H9 (cell line): ENCODE measurements around the gene PLCH2. TPM values are rescaled to one million over a fixed set of nuclear protein-coding genes. Genes with fewer than 3 reads are reported as not detected.

ENCODE experiments used
- DNase-seq: peaks from one replicate; pipeline ENCODE4 v3.0.0-alpha.2; 2017
- H2AFZ ChIP-seq: one replicate; pipeline ENCODE4 v1.6.1; 2013; ENCODE audit warnings: mild to moderate bottlenecking, low read length, control low read depth, moderate library complexity
- H2AK5ac ChIP-seq: 2 replicates; pipeline ENCODE4 v1.6.1; 2013; ENCODE audit warnings: low read length, control low read depth, mixed read lengths; ENCODE audit not compliant: insufficient read length
- H2BK120ac ChIP-seq: one replicate; pipeline ENCODE4 v1.6.1; 2013; ENCODE audit warnings: low read depth, mild to moderate bottlenecking, low read length, control low read depth, inconsistent platforms; ENCODE audit not compliant: poor library complexity, severe bottlenecking
- H2BK12ac ChIP-seq: 2 replicates; pipeline ENCODE4 v1.6.1; 2013; ENCODE audit warnings: low read length, control low read depth, mixed read lengths, low read depth; ENCODE audit not compliant: insufficient read length
- H2BK15ac ChIP-seq: 2 replicates; pipeline ENCODE4 v1.6.1; 2013; ENCODE audit warnings: low read depth, low read length, control low read depth
- H2BK20ac ChIP-seq: one replicate; pipeline ENCODE4 v1.6.1; 2013; ENCODE audit warnings: low read depth, mild to moderate bottlenecking, low read length, control low read depth, inconsistent platforms; ENCODE audit not compliant: poor library complexity, severe bottlenecking
- H2BK5ac ChIP-seq: 2 replicates; pipeline ENCODE4 v1.6.1; 2013; ENCODE audit warnings: low read length, control low read depth, mixed read lengths; ENCODE audit not compliant: insufficient read length
- H3K14ac ChIP-seq: 2 replicates; pipeline ENCODE4 v1.6.1; 2013; ENCODE audit warnings: low read length, control low read depth; ENCODE audit not compliant: insufficient read depth
- H3K18ac ChIP-seq: 2 replicates; pipeline ENCODE4 v1.6.1; 2013; ENCODE audit warnings: low read depth, mild to moderate bottlenecking, mixed read lengths, low read length, control low read depth; ENCODE audit not compliant: insufficient read length
- H3K23ac ChIP-seq: 2 replicates; pipeline ENCODE4 v1.6.1; 2013; ENCODE audit warnings: low read length, control low read depth, mixed read lengths, low read depth; ENCODE audit not compliant: insufficient read length
- H3K23me2 ChIP-seq: 2 replicates; pipeline ENCODE4 v1.6.1; 2013; ENCODE audit warnings: low read depth, mild to moderate bottlenecking, mixed read lengths, low read length, control low read depth; ENCODE audit not compliant: insufficient read length, poor library complexity, severe bottlenecking
- H3K27ac ChIP-seq: 2 replicates; pipeline ENCODE4 v1.5.1; 2013; ENCODE audit warnings: low read length, control low read depth, mixed read lengths, low read depth; ENCODE audit not compliant: insufficient read length
- H3K27me3 ChIP-seq: 2 replicates; pipeline ENCODE4 v1.6.1; 2013; ENCODE audit warnings: low read length, control low read depth, inconsistent platforms; ENCODE audit not compliant: insufficient read depth
- H3K4ac ChIP-seq: 2 replicates; pipeline ENCODE4 v1.6.1; 2013; ENCODE audit warnings: low read depth, mild to moderate bottlenecking, control low read depth, inconsistent platforms, low read length, moderate library complexity
- H3K4me1 ChIP-seq: 2 replicates; pipeline ENCODE4 v1.6.1; 2013; ENCODE audit warnings: low read length, control low read depth, inconsistent platforms; ENCODE audit not compliant: insufficient read depth
- H3K4me2 ChIP-seq: 2 replicates; pipeline ENCODE4 v1.6.1; 2013; ENCODE audit warnings: low read length, control low read depth, mixed read lengths; ENCODE audit not compliant: insufficient read length, insufficient read depth
- H3K56ac ChIP-seq: 2 replicates; pipeline ENCODE4 v1.6.1; 2013; ENCODE audit warnings: low read depth, mild to moderate bottlenecking, mixed read lengths, low read length, control low read depth; ENCODE audit not compliant: insufficient read length
- H3K79me1 ChIP-seq: 2 replicates; pipeline ENCODE4 v1.6.1; 2013; ENCODE audit warnings: low read depth, mild to moderate bottlenecking, moderate library complexity, low read length, control low read depth, inconsistent platforms; ENCODE audit not compliant: insufficient read depth, poor library complexity, severe bottlenecking
- H3K79me2 ChIP-seq: 2 replicates; pipeline ENCODE4 v1.6.1; 2013; ENCODE audit warnings: low read length, control low read depth, inconsistent platforms; ENCODE audit not compliant: insufficient read depth
- H3K9ac ChIP-seq: 2 replicates; pipeline ENCODE4 v1.6.1; 2013; ENCODE audit warnings: low read length, control low read depth, mixed read lengths; ENCODE audit not compliant: insufficient read length; ENCODE audit errors: extremely low read depth
- H3K9me3 ChIP-seq: one replicate; pipeline ENCODE4 v1.6.1; 2013; ENCODE audit warnings: low read depth, low read length, inconsistent platforms; ENCODE audit not compliant: control insufficient read depth
- H3T11ph ChIP-seq: one replicate; pipeline ENCODE4 v1.6.1; 2013; ENCODE audit warnings: mild to moderate bottlenecking, low read length, control low read depth, inconsistent platforms
- H4K20me1 ChIP-seq: one replicate; pipeline ENCODE4 v1.6.1; 2013; ENCODE audit not compliant: control insufficient read depth, insufficient read length, insufficient read depth
- H4K5ac ChIP-seq: 2 replicates; pipeline ENCODE4 v1.6.1; 2013; ENCODE audit warnings: low read depth, mild to moderate bottlenecking, mixed read lengths, low read length, control low read depth; ENCODE audit not compliant: insufficient read length
- H4K8ac ChIP-seq: replicated peaks from 2 replicates; pipeline ENCODE4 v1.6.1; 2013; ENCODE audit warnings: low read length, control low read depth, mixed read lengths, low read depth; ENCODE audit not compliant: insufficient read length
- H4K91ac ChIP-seq: 2 replicates; pipeline ENCODE4 v1.6.1; 2013; ENCODE audit warnings: low read depth, mild to moderate bottlenecking, moderate library complexity, mixed read lengths, low read length, control low read depth; ENCODE audit not compliant: insufficient read length
- H3K27ac Mint-ChIP-seq, 3 experiments: 2 replicates in 2 of 3; 3 replicates in 1 of 3; pipeline ENCODE4 v1.8.0; 2020 to 2021; ENCODE audit warnings: mixed read lengths in 3 of 3, mild to moderate bottlenecking in 1 of 3, moderate library complexity in 1 of 3
- H3K27me3 Mint-ChIP-seq: 2 replicates; pipeline ENCODE4 v1.8.0; 2021; ENCODE audit warnings: low read depth, mild to moderate bottlenecking, moderate library complexity, mixed read lengths
- H3K36me3 Mint-ChIP-seq, 3 experiments: 2 replicates in 2 of 3; 3 replicates in 1 of 3; pipeline ENCODE4 v1.8.0; 2020 to 2021; ENCODE audit warnings: low read depth in 3 of 3, mixed read lengths in 3 of 3; ENCODE audit not compliant: insufficient read depth in 1 of 3
- H3K4me1 Mint-ChIP-seq, 2 experiments: 2 replicates each; pipeline ENCODE4 v1.8.0; 2020; ENCODE audit warnings: mixed read lengths in 2 of 2
- H3K4me3 Mint-ChIP-seq, 2 experiments: 2 replicates in 1 of 2; 3 replicates in 1 of 2; pipeline ENCODE4 v1.8.0; 2020 to 2021; ENCODE audit warnings: mild to moderate bottlenecking in 2 of 2, mixed read lengths in 2 of 2, moderate library complexity in 1 of 2
- H3K9me3 Mint-ChIP-seq, 2 experiments: 2 replicates in 1 of 2; 3 replicates in 1 of 2; pipeline ENCODE4 v1.8.0; 2020; ENCODE audit warnings: mild to moderate bottlenecking in 2 of 2, mixed read lengths in 2 of 2, moderate library complexity in 1 of 2
- CTCF ChIP-seq: fragments of 200-600 bp; sonication (generic); conservative IDR thresholded peaks from 3 replicates; pipeline ENCODE4 v1.8.0; 2021; ENCODE audit warnings: antibody characterized with exemption, mild to moderate bottlenecking
- WGBS: extraction: QIAGEN DNeasy Blood & Tissue Kit; methylation state at CpG from one replicate; pipeline ENCODE4 v1.1.7; 2013; ENCODE audit warnings: missing lambda C conversion rate, low lambda C conversion rate, mixed read lengths; ENCODE audit not compliant: insufficient read length; ENCODE audit errors: extremely low coverage; 5-methylcytosine and 5-hydroxymethylcytosine counted together
- total RNA-seq: library from RNA; stranded (reverse); gene quantifications from 2 replicates; pipeline ENCODE4 v1.2.1, GENCODE V29; 2021

The PLCH2 gene
- total RNA-seq, 1 experiment from 2014 or later = 0.09 TPM

- Histone ChIP-seq H3K9ac (no peak overlapping the region), H2AFZ (no peak overlapping the region), H2BK5ac (no peak overlapping the region), H3K27me3 (no peaks in the 10 kb centered on the region), H4K8ac (no peak overlapping the region), H3K79me1 (no peaks in the 10 kb centered on the region), H3K14ac (no peak overlapping the region; the same call in 1 of the 2 replicates), H3K79me2 (no peaks in the 10 kb centered on the region), H3K18ac (no peak overlapping the region), H3K23me2 (no peaks in the 10 kb centered on the region), H3K56ac (no peak overlapping the region), H3K27ac (no peak overlapping the region), H3K4ac (no peak overlapping the region), H3K9me3 (no peaks in the 10 kb centered on the region), H3T11ph (no peak overlapping the region), H2BK15ac (no peak overlapping the region), H3K4me1 (no peaks in the 10 kb centered on the region), H3K23ac (no peak overlapping the region), H4K20me1 (no peaks in the 10 kb centered on the region), H4K5ac (no peak overlapping the region), H3K4me2 (no peak overlapping the region), H2AK5ac (no peak overlapping the region), H2BK120ac (no peak overlapping the region), H2BK20ac (no peak overlapping the region), H2BK12ac (no peak overlapping the region), H4K91ac (no peak overlapping the region)
- WGBS = no CpG with 5 or more reads among the region's 34 CpGs
- Mint-ChIP-seq H3K9me3 (no peaks in the 10 kb centered on the region), H3K27me3 (peaks cover 10% of the 10 kb centered on the region), H3K4me3 (no peak overlapping the region), H3K27ac (no peak overlapping the region), H3K4me1 (no peaks in the 10 kb centered on the region), H3K36me3 (no peaks in the 10 kb centered on the region)
- no peak for TF ChIP-seq CTCF
- no peak for DNase-seq
These were observed 26.1 kb downstream of the PLCH2 start for GRCh38 chr1:2502210-2502609.
